Measurements from ENCODE around the gene FAHD2B.
A peak's percentile ranks its signal among the peaks of the same experiment; 100 is the strongest.
"Not testable (repeated sequence)": the region's sequence is repeated elsewhere in the genome, so short reads cannot be mapped to it uniquely, and the experiment has no call there.

Gene FAHD2B, protein sequence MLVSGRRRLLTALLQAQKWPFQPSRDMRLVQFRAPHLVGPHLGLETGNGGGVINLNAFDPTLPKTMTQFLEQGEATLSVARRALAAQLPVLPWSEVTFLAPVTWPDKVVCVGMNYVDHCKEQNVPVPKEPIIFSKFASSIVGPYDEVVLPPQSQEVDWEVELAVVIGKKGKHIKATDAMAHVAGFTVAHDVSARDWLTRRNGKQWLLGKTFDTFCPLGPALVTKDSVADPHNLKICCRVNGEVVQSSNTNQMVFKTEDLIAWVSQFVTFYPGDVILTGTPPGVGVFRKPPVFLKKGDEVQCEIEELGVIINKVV

DNA sequence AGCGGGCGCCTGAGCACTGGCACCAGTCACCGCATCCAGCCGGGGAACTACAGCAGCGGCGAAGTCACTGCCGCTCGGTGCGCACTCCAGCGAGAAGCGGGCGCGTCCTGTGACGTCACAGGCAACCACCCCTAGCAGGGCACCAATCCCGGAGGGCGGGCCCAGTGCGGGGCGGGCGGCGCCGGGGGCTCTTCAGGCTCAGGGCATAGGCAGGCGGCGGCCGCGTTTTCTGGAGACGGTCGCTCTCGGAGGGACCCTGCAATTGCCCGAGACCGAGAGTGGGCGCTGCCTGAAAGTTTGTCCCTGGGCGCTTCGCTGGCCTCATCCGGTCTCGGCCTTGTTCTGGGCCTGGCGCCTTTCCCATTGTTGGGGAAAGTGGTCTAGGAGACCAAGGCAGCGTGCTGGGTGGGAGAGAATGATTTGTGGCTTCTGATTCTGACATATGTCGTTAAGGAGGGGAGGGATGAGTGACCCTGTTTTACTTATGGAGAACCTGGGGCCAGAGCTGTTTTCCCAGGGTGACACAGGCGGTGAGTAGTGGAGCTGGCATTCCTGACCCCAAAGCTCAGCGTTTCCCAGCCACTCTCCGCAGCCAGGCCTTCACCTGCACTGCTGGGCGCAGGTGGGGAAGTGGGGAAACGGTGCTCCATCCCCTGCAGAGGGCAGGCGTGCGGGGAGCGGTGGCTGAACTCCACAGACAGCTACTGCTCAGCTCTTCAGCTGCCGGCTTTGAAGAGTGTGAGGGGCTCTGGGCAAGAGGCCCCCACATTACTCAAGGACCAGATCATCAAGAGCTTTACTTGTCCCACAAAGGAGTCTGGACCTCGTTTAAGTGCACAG is at the start of gene FAHD2B:
TSS of gene FAHD2B (minus strand) at position 111 of the 840 bp plus-strand sequence. CDS start 3,176 bp downstream, outside the sequence.
- H3K4me3 ChIP-seq (replicated peaks; ENCODE audit: low read depth, low read length): peak within 1 kb of the TSS; percentile 36
- DNase-seq (ENCODE audit: low read depth): peak; percentile 45

DNA sequence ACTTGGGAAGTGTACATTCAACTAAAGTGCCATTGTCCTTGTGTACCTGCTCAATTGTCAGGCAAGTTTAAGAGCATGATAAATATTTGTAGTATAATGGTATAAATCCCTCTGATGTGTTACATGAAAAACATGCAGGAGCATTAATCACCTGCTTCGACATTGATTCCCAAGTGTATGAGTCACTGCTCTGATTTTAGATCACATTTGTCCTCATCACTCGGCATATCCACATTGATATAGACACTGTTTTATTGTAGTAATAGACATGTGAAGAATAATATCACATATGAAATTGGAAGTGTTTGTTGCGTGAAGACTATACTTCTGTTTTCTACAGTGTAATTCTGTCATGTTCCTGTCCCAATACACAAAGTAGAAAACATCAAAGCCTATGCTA is 49.3 kb upstream of the FAHD2B start:
- not testable (repeated sequence) for DNase-seq (ENCODE audit: low read depth); H3K4me3 ChIP-seq (replicated peaks; ENCODE audit: low read depth, low read length)

DNA sequence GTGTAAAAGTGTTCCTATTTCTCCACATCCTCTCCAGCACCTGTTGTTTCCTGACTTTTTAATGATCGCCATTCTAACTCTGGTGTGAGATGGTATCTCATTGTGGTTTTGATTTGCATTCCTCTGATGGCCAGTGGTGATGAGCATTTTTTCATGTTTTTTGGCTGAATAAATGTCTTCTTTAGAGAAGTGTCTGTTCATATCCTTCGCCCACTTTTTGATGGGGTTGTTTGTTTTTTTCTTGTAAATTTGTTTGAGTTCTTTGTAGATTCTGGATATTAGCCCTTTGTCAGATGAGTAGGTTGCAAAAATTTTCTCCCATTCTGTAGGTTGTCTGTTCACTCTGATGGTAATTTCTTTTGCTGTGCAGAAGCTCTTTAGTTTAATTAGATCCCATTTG is 34.4 kb upstream of the FAHD2B start:
- not testable (repeated sequence) for DNase-seq (ENCODE audit: low read depth); H3K4me3 ChIP-seq (replicated peaks; ENCODE audit: low read depth, low read length)

DNA sequence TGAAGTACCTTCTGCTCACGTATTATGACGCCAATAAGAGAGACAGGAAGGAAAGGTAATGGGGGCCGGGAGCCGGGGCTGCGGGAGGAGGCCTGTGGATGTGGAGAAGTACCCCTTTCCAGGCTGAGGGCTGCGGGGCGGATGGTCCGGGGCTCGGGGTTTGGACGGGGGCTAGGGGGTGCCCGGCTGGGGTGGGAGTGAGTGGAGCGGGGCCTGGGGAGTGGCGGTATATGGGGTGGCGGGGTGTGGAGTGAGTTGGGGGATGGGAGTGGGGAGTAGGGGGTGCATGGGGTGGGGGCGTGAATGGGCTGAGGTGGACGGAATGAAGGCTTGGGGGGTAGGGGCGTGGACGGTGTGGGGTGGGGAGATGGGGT is 19.2 kb upstream of the FAHD2B start:
- DNase-seq (ENCODE audit: low read depth): not testable (repeated sequence)
- peak overlapping the region; percentile 72 for H3K4me3 ChIP-seq (replicated peaks; ENCODE audit: low read depth, low read length)

DNA sequence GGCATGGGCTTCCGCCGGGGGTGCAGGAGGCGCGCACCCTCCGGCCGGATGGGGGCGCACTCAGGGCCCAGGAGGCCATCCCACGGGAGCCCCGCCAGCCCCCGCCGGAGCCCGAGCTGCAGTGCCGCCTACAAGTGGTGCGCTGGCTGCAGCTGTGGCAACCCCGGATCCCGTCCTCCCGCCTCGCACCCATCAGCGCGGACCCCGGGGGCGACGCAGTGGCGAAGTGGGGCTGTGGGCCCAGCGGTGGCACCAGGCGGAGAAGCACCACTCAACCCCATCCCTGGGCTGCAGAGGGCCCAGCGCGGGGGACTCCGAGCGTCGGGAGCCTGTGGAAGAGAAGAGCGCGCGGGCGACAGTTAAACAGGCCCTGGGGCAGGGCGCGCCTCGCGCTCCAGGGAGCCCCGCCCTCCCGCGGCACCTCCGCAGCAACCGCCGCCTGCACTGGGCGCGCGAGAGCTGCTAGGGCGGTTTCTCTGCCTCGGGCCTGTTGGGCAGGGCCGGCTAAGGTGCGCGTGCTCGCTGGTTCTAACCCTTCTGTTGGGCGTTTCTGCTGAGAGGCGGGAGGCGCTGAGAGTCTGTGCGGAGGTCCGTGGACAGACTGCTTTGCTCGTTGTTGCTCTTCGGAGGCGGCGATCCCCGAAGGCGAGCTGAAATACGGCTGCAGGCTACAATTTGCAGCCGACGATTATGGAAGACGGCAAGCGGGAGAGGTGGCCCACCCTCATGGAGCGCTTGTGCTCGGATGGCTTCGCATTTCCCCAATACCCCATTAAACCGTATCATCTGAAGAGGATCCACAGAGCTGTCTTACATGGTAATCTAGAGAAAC is 18.6 kb upstream of the FAHD2B start, which contains the start of gene ANKRD36:
TSS of gene ANKRD36 (plus strand) at position 104 of the 832 bp plus-strand sequence. CDS start at position 691, 587 bp downstream.
- peak within 1 kb of the TSS; percentile 72 for H3K4me3 ChIP-seq (replicated peaks; ENCODE audit: low read depth, low read length)
- TF ChIP-seq, protein P1, sequence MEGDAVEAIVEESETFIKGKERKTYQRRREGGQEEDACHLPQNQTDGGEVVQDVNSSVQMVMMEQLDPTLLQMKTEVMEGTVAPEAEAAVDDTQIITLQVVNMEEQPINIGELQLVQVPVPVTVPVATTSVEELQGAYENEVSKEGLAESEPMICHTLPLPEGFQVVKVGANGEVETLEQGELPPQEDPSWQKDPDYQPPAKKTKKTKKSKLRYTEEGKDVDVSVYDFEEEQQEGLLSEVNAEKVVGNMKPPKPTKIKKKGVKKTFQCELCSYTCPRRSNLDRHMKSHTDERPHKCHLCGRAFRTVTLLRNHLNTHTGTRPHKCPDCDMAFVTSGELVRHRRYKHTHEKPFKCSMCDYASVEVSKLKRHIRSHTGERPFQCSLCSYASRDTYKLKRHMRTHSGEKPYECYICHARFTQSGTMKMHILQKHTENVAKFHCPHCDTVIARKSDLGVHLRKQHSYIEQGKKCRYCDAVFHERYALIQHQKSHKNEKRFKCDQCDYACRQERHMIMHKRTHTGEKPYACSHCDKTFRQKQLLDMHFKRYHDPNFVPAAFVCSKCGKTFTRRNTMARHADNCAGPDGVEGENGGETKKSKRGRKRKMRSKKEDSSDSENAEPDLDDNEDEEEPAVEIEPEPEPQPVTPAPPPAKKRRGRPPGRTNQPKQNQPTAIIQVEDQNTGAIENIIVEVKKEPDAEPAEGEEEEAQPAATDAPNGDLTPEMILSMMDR (IDR thresholded peaks at IDR 0.05; ENCODE audit: low read length, missing control alignments): peak; percentile 20
- DNase-seq (ENCODE audit: low read depth): peak; percentile 76

DNA sequence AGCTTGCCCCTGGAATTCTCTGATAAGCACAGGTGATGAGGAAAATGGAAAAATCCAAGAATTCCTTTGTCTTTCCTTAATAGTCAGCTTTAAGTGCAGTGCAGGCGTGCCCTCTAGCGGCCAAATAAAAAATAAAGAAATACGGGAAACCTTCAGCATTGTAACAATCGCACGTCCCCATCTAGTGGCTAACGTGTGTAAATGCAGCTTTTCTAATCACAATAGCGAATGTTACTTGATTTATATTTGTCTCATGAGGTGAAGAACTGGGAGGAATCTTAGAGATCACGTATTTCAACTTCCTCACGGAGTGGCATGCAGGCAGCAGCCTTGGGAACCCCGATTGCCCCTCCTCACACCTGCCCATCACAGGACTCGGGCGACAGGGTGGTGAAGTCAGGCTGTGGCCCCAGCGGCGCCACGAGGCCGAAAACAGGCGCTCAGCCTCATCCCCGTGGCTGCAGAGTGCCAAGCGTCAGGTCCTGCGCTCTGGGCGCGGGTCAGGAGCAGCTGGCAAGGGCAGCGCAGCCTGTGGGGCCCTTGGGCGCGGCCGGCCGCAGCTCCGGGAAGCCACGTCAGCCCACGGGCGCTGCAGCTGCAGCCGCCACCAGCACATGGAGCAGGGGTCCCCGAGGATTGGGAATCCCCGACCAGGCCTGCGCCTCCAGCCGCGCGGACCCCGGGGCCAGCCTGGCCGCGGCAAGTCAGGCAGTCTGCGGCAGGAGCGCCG is 17.8 kb upstream of the FAHD2B start:
- peak; percentile 44 for DNase-seq (ENCODE audit: low read depth)
- TF ChIP-seq, protein P1 (IDR thresholded peaks at IDR 0.05; ENCODE audit: low read length, missing control alignments): peak; percentile 60

DNA sequence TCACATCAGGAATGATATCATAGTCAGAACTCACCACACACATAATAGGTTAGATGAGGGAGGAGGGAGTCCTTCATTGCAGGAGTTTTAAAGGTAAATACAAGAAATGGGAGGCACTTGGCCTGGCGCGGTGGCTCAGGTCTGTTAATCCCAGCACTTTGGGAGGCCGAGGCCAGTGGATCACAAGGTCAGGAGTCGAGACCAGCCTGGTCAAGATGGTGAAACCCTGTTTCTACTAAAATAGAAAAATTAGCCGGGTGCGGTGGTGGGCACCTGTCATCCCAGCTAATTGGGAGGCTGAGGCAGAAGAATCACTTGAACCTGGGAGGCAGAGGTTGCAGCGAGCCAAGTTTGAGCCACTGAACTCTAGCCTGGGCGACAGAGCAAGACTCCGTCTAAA is 16.6 kb upstream of the FAHD2B start:
- DNase-seq (ENCODE audit: low read depth); H3K4me3 ChIP-seq (replicated peaks; ENCODE audit: low read depth, low read length): not testable (repeated sequence)

More for the DNA sequence above, 17.8 kb upstream of the FAHD2B start:
- peak overlapping the region; percentile 72 for H3K4me3 ChIP-seq (replicated peaks; ENCODE audit: low read depth, low read length)

DNA sequence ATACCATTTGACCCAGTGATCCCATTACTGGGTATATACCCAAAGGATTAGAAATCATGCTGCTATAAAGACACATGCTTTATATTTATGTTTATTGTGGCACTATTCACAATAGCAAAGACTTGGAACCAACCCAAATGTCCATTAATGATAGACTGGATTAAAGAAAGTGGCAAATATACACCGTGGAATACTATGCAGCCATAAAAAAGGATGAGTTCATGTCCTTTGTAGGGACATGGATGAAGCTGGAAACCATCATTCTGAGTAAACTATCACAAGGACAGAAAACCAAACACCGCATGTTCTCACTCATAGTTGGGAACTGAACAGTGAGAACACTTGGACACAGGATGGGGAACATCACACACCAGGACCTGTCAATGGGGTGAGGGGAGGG is 12.2 kb upstream of the FAHD2B start:
- H3K4me3 ChIP-seq (replicated peaks; ENCODE audit: low read depth, low read length); DNase-seq (ENCODE audit: low read depth): not testable (repeated sequence)

DNA sequence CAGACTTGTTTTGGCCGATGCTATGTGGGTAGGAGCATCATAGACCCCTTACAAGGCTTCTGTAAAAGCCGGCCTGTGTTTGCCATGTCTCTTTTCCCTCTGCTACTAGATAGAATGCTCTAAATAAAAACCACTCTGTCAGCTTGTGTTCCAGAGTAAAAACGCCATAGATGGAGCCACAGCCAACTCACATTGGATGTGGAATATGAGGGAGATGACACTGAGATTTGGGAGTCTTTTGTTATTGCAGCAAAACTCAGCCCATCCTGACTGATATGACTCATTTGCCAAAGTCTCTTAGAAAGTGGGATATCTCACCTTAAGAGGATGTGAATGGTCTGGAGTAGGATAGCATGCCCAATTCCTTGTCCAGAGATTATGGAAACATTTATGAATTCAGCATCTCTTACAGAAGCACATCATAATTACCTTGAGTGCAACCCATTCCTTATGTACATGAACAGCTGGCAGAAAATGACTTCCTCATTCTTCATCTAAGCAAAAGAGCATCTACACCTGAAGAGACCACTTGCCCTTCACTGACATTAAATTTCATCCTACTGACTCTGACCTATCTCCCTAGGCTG is 4.2 kb upstream of the FAHD2B start:
- not testable (repeated sequence) for H3K4me3 ChIP-seq (replicated peaks; ENCODE audit: low read depth, low read length); DNase-seq (ENCODE audit: low read depth)

DNA sequence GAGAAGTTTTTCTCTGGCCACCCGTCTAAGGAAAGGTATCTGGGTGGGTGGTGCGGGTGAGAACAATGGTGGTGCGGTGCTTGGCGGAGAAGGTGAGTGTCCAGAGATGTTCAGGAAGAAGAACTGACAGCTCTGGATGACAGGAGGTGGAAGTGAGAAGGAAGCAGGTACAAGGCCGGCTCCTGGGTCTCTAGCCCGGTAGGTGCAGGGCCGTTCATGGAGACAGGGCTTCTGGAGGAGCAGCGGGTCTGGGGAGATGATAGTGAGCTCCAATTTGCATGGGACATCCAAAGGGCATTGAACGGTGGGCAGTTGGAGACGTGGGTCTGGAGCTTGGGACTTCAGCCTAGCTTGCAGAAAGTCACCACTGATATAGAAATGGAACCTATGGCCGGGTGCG is 979 bp upstream of the FAHD2B start:
- TF ChIP-seq, protein P1 (IDR thresholded peaks at IDR 0.05; ENCODE audit: low read length, missing control alignments): no peak
- H3K4me3 ChIP-seq (replicated peaks; ENCODE audit: low read depth, low read length): no peak overlapping the region
- no peak for DNase-seq (ENCODE audit: low read depth)

DNA sequence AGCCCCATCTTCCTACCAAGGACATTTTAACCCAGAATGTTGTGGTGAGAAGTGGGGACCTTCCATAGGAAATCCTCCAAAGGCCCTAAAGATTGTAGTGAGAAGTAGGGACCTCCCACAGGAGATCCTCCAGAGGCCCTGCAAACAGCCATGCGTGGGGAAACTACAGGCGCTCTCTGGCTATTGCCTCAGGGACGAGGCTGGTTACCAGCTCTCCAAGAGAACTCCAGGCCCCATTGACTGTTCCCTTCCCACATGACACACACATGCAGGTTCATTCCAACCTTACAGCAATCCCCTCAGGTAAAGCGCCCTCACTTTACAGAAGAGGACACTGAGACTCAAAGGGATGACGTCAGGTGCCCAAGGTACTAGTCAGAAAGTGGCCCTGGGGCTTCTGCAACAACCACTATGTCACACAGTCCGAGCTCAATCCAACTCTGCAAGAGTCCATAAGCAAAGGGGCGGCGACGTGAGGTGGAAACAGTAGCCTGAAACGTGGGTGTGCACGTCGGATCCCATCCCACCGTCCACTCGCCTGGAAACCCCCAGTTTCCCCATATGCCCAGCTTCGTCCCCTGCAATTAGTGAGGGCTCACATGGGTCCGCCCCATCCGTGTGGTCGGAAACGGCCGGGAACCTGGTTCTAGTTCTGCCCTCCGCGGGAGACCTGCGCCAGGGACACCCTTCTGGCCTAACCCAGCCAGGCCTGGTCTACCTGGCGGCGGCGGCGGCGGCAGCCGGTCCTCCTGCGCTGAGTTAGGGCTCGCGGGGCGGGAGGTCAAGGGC is 505 bp downstream of the FAHD2B start:
- H3K4me3 ChIP-seq (replicated peaks; ENCODE audit: low read depth, low read length): peak overlapping the region; percentile 30
- DNase-seq (ENCODE audit: low read depth): not testable (repeated sequence)

DNA sequence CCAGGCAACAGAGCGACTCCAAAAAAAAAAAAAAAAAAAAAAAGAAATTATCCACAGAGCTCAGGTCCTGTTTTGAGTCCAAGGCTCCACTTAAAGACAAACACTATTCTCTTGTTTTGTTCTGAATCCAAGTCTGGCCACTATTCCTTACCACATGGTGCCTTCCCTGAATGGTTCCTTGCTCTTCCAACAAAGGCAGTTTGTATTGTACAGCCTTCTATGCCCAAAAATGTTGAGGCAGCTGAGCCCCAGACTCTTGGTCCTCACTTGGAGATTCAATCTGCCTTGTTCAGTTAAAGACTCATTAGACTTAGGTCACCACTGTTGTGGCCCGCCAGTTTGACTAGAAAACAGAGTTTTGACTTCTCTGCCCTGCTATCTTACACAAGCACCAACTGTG is 1.7 kb downstream of the FAHD2B start:
- not testable (repeated sequence) for DNase-seq (ENCODE audit: low read depth); H3K4me3 ChIP-seq (replicated peaks; ENCODE audit: low read depth, low read length)

DNA sequence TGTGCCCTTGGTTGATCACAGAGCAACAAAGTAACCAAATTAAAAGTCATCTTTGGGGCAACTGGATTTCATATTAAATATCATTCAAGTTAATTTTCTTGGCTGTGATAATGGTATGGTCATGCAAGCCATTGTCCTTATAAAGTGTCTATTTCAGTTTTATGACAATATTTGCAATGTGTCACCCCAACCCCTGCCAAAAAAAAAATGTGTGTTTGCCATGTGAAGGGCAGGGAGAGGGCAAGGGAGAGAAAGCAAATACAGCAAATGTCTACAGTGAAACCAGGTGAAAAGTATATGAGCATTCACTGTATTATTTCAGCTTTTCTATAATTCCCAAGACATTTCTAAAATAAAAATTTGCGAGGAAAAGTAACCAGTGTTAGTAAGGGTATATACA is 6.0 kb downstream of the FAHD2B start:
- not testable (repeated sequence) for H3K4me3 ChIP-seq (replicated peaks; ENCODE audit: low read depth, low read length); DNase-seq (ENCODE audit: low read depth)

All from fibroblast of pulmonary artery (primary cell).